Stimulated activated CD4-positive, alpha-beta T cell treated with anti-CD3 and anti-CD28 coated beads, Interleukin-2, amount 100 ng/mL, for 4 hours (primary cell): ENCODE results near the gene SLC4A8.

Experiments
- DNase-seq: peaks from one replicate; pipeline ENCODE4 v3.0.0-alpha.2; 2020; ENCODE audit warnings: low read depth

SLC4A8 gene

DNA sequence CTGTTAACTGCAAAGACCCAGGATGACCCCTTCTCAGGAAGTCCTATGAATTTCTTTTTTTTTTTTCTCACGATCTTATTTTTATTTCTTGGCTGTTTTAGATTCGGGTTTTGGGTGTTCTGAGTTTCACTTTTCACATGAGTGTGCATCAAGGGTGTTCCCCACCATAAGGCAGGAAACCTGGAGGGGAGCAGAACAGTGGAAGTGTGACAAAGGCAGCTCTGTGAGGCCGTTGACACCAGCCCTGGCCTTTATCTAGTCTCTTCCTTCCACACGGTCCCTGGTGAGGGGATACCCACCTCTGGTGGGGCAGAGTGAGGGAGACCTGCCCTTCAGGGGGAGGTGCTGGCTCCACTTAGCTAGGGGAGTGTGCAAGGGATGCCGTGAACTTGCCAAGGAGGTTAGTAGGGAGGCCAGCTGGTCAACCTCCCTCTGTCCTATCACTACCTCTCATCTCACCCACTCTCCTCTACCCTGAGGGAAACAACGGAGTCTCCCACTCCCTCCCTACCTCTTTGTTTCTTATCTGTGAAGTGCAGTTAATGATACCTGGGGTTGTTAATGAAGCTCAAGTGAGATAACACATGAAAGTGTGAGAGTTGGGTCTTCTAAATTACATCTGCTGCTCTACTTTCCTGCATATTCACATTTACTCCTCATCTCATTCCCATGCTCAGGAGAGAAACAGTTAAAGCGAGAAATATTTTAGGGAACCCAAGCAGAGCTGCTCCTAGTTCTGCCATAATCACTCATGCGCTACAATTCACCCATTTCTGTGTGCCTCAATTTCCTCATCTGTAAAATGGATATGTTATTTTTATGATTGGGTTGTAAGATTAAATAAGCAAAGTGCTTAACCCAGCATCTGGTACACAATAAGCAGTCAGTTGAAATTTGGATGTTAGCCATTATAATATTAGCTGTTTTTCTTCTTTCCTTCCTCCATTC lies 29.1 kb upstream of the SLC4A8 start:
- no peak for DNase-seq

DNA sequence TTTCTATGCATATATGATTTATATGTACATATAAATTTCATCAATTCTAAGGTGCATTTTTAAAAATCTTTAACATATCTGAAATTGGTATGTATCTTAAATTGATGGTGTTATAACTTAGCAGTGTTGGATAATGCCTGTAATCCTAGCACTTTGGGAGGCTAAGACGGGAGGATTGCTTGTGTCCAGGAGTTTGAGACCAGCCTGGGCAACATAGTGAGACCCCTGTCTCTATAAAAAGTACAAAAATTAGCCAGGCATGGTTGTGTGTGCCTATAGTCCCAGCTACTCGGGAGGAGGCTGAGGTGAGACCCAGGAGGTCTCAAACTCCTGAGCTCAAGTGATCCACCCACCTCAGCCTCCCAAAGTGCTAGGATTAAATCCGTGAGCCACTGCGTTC lies 27.0 kb upstream of the SLC4A8 start:
- no peak for DNase-seq

DNA sequence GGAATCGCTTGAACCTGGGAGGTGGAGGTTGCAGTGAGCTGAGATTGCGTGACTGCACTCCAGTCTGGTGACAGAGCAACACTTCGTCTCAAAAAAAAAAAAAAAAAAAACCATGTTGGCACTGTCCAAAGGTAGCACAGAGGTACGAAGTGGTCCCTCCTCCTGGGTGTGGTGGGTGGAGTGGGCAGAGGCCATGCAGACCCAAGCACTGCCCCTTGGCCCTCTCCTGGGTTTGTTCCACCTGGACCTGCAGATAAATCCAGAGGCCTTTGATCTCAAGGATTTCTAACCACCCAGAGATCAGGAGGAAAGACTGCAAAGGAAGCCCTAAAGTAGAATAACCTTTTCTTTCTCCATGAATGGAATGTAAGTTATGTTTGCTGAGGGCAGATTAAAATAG lies 24.7 kb upstream of the SLC4A8 start:
- no peak for DNase-seq

DNA sequence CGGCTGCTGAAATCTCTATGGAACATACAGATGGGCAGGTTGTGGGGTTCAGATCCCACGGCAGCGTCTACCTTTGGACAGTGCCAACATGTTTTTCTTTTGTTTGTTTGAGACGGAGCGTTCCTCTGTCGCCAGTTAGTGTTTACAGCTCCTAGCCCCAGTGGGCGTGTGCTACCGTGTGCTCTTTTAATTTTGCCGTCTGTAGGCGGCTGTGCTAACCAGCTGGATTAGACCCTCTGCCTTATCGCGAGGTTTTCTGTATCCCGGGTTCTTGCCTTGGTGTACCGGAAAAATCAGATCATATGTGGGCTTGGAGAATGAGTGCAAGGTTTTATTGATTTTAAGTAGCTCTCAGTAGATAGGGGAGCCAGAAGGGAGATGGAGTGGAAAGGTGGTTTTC lies 23.6 kb upstream of the SLC4A8 start:
- DNase-seq: no peak

DNA sequence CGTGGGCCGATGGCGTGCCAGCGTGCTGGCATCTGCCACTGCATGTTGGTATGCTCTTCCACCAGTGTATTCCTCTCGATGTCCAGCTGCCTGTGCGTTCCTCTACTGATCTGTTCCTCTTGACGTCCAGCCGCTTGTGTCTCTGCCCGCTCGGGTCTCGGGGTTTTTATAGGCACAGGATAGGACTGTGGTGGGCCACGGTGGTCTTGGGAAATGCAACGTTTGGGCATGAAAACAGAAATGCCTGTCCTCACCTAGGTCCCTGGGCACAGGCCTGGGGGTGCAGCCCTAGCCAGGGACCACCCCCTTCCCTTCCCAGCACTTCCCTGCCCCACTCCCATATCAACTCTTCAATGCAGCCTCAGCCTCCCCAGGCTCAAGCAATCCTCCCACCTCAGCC lies 23.1 kb upstream of the SLC4A8 start:
- no peak for DNase-seq

DNA sequence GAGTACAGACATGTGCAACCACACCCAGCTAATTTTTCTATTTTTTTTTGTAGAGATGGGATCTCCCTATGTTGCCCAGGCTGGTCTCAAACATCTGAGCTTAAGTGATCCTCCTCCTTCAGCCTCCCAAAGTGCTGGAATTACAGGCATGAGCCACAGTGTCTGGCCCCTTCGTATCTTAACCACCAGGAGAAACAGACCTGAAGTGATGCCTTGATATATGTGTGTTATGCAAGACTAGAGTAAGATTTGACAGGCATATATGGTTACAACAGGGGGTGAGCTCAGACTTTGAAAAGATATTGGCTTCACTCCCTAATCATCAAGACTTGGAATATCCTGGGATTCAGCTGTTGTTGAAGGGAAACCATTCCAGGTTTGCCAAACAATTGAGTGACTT lies 22.7 kb upstream of the SLC4A8 start:
- no peak for DNase-seq

DNA sequence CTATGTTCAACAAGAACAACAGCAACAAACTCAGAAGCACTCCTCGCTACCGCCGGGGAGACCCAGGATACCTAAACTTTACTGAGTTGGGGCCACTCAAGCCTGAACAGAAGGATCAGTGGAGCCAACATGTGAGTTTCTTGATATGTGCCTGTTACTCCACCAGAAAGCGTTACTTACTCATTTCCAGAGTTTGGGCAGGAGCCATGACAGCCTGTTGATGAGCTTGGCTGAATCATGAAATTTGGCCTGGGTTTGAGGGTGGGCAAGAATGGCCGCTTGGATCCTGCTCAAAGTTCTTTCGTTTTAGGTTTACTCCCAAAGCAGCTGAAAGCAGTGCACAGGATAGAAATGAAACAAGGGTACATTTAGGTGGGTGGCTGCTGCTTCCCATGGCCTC lies 21.5 kb upstream of the SLC4A8 start:
- DNase-seq: no peak

DNA sequence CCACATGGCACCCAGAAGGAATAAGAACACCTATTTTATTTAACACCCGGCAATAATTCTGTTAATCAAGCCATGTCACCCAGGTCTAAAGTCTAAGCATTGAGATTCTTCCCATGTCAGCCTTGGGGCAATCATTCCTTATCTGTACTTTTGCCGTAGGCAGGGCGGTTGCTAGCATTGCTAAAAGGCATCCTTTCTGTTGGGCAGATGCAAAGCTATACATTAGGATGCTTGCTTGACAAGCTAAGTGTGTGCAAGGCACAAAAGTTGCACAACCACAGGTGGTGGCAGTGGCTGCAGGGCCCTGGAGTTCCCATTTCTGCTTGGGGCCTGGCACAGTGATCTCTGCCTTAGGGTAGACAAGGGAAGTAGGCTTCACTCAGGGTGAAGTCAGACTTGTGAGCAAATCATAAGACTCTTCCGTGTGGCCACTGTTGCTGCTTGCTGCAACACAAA lies 20.9 kb upstream of the SLC4A8 start:
- DNase-seq: no peak

DNA sequence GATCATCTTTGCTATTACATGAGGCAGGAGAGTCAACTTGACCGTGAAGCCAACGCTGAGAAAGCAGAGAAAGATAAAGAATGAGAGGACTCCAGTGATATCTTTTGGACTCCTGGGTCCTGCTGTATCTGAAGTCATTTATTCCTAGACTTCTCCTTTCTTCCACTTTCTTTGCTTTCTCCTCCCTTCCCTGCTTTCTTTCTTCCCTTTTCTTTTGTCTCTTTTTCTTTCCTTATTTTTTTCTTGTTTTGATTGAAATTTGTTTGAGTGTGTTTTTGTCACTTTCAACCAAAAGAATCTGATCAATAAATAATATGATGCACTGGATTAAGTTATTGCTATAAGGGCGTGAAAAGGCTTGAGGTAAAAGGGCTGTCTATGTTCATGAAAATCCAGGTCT lies 20.0 kb upstream of the SLC4A8 start:
- no peak for DNase-seq

DNA sequence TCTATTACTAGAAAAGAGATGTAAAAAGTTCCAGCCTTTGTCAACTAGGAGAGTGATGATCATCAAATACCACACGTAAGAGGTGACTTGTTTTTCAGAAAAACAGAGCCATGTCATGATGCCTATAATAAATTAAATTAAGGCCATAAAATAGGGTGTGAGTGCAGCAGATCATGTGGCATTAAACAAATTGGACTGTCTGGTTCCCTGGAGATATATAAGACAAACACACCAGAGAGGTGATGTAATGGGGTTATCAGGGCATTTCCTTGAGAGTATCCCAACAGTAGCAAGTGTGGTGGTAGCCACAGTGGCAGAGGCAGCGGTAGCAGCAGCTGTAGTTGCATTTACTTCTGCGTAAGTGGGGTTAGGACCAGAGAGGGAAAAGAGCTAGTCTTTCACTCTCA lies 18.8 kb upstream of the SLC4A8 start:
- no peak for DNase-seq

DNA sequence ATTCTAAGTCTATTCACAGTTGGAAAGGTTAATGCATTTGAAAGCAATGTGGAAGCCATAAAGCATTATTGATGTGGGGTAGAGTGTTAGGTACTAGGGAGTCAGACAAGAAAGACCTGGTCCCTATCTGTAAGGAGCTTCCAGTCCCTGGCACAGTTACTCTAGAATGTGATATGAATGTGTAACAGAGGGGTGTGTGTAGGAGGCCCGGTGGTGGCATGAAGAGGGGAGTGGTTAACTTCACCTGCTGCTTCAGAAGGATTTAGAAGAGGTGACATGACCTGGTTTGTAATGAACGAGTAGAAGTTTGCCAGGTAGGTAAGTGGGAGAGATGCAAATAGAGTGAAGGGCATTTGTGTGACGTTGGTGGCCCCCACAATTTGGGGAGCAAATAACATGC lies 18.3 kb upstream of the SLC4A8 start:
- no peak for DNase-seq

DNA sequence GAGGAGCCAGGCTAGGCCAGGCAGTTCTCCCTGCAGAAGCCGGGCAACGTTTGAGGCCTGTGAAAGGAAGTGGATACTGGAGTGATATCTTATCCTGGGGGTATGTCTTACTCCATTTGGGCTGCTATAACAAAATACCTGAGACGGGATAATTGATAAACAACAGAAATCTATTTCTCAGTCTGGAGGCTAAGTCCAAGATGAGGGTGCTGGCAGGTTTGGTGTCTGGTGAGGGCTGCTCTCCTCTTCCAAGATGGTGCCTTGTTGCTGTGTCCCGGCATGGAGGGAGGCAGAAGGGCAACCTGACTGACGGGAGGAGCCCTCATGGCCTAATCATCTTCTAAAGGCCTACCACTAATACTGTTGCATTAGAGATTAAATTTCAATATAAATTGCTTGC lies 17.8 kb upstream of the SLC4A8 start:
- no peak for DNase-seq

DNA sequence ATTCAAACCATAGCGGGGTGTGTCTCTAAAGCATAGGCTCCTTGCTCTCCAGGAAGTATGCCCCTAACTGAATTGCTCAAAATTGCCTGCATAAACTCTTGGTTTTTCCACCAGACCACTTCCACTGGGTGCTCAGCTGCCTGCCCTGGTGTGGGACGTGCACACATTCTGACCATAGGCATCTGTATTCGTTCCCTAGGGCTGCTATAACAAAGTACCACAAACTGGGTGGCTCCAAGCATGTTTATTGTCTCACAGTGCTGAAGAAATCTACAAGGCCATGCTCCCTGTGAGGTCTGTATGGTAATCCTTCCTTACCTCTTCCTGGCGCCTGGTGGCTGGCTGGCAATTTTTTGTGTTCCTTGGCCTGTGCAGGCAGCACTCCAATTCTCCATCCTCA lies 17.0 kb upstream of the SLC4A8 start:
- DNase-seq: no peak

DNA sequence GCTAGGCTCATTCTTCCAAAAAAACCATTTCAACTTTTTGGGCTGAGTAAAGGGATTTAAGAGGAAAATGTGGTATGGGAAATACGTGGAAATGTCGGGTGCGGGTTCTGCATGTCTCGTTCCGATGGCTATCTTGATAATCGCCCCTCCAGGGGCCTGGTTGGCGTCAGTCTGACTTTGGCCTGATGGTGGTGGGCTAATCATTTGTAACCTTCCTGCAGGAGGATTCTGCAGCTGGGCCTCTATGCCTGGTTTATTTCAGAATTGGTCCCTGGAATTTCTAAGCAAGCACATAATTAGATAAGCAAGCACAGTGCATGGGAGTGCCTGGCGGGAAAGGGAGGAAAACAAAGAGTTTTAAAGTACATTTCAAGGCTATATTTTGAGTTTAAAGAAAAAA lies 14.8 kb upstream of the SLC4A8 start:
- no peak for DNase-seq

DNA sequence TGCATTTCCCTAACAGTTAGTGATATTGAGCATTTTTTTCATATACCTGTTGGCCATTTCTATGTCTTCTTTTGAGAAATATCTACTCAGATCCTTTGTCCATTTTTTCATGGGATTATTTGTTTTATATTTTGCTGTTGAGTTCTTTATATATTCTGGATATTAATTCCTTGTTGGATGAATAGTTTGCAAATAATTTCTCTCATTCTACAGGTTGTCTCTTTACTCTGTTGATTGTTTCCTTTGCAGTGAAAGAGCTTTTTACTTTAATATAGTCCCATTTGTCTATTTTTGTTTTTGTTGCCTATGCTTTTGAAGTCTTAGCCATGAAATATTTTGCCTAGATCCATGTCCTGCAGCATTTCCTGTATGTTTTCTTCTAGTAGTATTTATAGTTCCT lies 11.5 kb upstream of the SLC4A8 start:
- DNase-seq: no peak

DNA sequence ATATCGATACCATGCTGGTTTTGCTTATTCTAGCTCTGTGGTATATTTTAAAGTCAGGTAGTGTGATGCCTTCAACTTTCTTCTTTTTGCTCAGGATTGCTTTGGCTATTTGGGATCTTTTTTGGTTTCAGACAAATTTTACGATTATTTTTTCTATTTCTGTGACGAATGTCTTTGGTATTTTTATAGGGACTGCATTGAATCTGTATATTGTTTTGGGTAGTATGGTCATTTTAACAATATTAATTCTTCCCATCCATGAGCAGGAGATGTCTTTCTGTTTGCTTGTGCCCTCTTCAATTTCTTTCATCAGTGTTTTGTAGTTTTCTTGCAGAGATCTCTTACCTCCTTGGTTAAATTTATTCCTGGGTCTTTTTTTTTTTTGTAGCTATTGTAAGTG lies 10.8 kb upstream of the SLC4A8 start:
- no peak for DNase-seq

DNA sequence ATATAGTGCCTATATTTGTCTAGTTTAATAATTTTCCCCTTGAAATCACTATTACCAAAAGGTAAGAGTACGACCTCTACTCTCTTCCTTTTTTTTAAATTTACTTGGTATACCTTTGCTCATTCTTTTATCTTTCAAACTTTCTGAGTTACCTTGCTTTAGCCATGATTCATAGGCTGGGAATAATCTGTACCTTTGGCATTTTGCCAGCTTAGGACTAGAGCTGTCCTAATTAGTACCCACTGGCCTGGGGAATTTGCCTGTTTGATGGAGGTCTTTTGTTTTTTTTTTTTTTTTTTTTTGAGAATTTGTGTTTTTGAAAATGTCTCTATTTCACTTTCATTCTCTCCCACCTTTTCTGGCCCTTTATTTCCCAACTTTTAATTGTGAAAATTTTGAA lies 8.7 kb upstream of the SLC4A8 start:
- no peak for DNase-seq

DNA sequence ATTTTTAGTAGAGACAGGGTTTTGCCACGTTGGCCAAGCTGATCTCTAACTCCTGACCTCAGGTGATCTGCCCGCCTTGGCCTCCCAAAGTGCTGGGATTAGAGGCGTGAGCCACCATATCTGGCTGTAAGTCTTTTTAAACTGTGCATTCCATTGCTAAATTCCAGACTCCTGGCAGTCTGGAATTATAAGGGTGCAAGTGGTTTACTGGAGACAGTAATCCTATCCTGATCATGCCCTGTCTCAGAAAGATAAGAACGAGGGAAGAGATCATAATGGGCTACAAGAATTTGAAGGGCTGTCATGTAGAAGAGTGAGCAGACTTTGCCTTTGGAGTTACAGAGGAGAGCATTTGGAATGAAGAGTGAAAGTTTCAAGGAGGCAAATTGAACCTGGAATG lies 6.8 kb upstream of the SLC4A8 start:
- DNase-seq: no peak

DNA sequence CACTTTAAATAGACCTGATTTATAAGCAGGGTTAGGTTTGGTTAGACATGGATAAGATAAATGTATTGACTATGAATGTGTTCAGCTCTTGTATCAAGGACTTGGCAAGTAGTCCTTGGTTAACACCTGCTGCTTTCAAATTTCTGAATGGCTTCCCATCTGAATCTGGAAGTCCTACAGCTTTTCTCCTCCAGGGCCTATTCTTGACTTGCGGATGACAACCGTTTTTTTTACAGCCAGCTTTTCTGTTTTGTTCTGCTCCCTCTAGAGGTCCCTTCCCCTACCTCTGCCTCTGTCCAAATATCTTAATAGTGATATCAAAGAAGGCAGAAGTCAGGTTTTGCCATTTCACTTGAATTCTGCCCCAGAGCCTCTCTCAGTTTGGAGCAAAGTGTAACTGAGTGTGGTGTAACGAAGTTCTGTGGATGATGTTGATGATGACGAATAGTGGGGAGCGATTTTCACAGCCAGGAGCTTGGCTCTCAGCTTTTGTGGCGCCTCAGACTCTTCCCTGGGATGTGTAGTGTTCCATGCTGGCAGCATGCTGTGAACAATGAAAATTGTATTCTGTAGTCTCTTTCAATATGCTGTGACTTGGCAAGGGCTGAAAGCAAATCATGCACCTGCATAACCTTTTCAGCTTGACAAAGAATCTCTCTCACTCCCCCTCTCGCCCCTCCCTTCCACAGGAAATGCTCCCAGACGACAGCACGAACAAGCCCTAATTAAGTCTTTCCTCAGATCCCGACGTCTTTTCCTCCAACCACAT lies 5.0 kb upstream of the SLC4A8 start:
- DNase-seq: no peak

DNA sequence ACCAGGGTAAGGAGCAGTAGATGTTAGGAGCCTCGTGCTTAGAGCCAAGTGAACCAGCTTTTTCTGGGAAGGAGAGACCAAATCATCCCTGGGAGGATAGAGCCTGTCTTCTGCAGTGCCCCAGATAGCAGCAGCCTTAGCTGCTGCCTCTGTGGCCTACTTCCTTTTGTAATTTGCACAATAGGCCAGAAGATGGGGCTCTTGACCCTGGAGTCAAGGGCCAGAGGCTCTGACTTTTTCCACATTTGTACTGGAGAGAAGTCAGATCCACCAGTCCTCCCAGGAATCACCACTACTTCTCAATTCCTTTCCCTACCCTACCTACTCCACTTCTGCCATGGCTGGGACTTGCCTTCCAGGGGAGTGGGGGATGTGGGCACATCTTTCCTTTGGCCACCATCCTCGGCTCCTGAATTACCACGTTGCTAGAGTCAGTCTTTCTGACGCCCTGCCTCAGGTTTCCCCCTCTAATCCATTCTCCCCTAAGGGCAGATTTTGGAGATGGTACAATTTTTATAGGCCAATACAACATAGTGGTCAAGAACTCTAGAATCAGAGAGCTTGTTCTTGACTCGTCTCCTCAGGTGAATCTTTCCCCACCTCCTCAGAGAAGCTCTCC lies 3.3 kb upstream of the SLC4A8 start:
- DNase-seq: no peak

DNA sequence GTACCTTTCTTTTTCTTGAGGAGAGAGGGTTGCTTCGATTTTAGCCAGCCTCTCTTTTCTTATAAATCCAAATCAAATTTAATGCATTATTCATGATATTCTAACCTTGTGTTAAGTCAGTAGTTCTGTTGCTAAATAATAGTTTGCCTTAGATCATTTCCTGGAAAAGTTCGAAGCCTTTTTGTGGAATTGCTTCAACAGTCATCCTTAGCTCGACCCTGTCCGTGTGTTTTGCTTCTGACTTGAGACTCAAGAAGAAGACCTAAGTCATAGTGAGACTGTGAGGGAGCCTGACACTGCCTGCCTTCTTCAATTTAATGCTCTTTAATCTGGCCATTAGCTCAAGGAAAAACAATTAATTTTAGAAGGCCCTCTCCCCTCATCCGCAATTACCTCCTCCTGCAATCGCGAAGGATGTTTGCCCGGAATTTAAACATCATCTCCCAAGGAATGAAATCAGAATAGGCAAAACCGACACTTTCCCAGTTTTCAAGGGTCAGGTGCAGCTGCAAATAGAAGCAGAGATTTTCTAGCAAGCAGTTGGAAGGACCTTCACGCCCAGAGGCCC lies 453 bp upstream of the SLC4A8 start:
- DNase-seq: no peak

DNA sequence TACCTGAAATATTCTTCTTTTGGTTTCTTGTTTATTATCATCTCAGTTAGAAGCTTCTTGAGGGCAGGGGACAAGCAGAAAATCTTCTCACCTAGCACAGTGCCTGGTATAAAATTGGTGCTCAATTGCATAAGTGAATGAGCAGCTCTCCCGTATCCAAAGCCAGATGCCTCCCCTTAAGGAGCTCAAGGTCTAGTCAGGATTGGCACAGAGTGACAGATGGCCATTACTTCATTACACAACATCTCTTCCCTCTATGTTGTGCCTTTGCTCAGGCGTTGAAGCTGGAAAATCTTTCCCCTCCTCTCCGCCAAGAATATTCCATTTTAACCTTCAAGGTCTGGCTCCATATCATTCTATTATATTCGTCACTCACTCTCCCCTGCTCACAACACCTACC lies 3.6 kb downstream of the SLC4A8 start:
- no peak for DNase-seq

DNA sequence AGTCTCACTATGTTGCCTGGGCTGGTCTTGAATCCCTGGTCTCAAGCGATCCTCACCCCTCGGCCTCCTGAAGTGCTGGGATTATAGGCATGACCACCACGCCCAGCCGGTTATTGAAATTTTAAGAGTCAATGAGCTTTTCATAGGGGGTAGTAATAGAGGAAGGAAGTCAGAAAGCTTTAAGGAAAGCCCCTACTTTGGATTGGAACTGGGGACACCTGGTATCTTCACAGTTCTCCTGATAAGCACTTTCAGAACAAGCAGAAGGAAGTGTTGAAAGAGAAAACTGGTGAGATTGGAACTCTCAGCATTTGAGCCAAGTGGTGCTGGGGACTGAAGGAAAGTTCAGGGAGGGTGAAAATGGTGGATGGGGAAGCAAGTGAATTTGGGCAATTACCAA lies 5.1 kb downstream of the SLC4A8 start:
- DNase-seq: no peak
